Measurements from ENCODE around the gene EDEM2.
"Not testable (repeated sequence)": the region's sequence is repeated elsewhere in the genome, so short reads cannot be mapped to it uniquely, and the experiment has no call there.

Gene EDEM2

DNA sequence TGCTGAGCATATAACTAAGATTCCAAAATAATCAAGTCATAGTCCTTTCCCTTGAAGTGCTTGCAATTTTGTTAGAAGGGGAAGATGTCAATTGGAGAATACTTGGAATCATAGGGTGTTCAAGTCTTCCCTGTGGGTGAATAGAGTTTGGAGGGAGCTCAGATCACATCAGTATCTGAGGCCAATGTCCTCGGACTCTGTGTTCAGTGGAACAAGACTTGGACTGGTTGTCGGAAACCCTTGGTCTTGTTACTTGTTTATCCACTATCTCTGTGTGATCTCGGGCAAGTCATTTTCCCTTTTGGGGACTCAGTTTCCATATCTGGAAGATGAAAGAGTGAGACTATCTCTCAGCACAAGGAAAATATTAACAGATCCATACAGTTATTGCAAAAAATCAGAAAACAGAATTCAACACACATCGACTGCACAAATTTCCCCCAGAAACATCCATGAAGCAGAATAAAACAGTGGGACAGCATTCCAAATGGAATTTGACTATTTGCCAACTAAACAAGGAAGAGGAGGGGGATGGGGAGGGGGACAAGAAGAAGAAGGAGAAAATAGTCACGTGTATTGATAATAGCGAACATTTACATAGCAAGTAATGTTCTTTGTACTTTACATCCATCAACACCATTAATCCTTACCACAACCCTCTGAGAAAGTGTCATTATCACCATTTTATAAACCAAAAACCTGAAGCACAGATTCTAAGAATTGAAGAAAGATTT lies 3.9 kb upstream of the EDEM2 start:
- H3K27me3 Mint-ChIP-seq, result no peaks in the 10 kb centered on the region
- peaks cover 18% of the 10 kb centered on the region for H3K4me1 Mint-ChIP-seq
- no peak for ATAC-seq
- H3K4me3 Mint-ChIP-seq, result no peak overlapping the region
- no peak overlapping the region for H3K27ac Mint-ChIP-seq
- no peaks in the 10 kb centered on the region for H3K9me3 Mint-ChIP-seq
- no peaks in the 10 kb centered on the region for H3K36me3 Mint-ChIP-seq

GRCh38 chr20:35147575-35148071 lies 487 bp upstream of the EDEM2 start:
- not testable (repeated sequence) for H3K27me3 Mint-ChIP-seq, H3K9me3 Mint-ChIP-seq, H3K36me3 Mint-ChIP-seq
- peak; percentile 18 for ATAC-seq
- Mint-ChIP-seq H3K4me3 (peak overlapping the region; percentile 91), H3K27ac (peak overlapping the region; percentile 97), H3K4me1 (peaks cover 40% of the 10 kb centered on the region)

GRCh38 chr20:35146299-35146919 lies 727 bp downstream of the EDEM2 start:
- Mint-ChIP-seq H3K36me3 (peaks cover 19% of the 10 kb centered on the region), H3K4me3 (peak overlapping the region; percentile 91), H3K9me3 (no peaks in the 10 kb centered on the region), H3K27me3 (no peaks in the 10 kb centered on the region), H3K4me1 (peaks cover 45% of the 10 kb centered on the region), H3K27ac (peak overlapping the region; percentile 97)
- no peak for ATAC-seq

- no peak overlapping the region for H3K4me3 Mint-ChIP-seq
- H3K27ac Mint-ChIP-seq, result peak overlapping the region; percentile 67
- peaks cover 51% of the 10 kb centered on the region for H3K4me1 Mint-ChIP-seq
- H3K9me3 Mint-ChIP-seq, result no peaks in the 10 kb centered on the region
- peak; percentile 9 for ATAC-seq
- peaks cover 31% of the 10 kb centered on the region for H3K36me3 Mint-ChIP-seq
- H3K27me3 Mint-ChIP-seq, result no peaks in the 10 kb centered on the region
Observed at GRCh38 chr20:35145141-35145564, 2.0 kb downstream of the EDEM2 start.

- peak; percentile 84 for ATAC-seq
- H3K9me3 Mint-ChIP-seq, result no peaks in the 10 kb centered on the region
- H3K4me3 Mint-ChIP-seq, result peak overlapping the region; percentile 2
- peak overlapping the region; percentile 67 for H3K27ac Mint-ChIP-seq
- H3K36me3 Mint-ChIP-seq, result peaks cover 36% of the 10 kb centered on the region
- peaks cover 51% of the 10 kb centered on the region for H3K4me1 Mint-ChIP-seq
- H3K27me3 Mint-ChIP-seq, result no peaks in the 10 kb centered on the region
Observed at GRCh38 chr20:35144694-35145093, 2.4 kb downstream of the EDEM2 start.

- Mint-ChIP-seq H3K4me3 (no peak overlapping the region), H3K36me3 (peaks cover 70% of the 10 kb centered on the region), H3K4me1 (peaks cover 6% of the 10 kb centered on the region), H3K27me3 (no peaks in the 10 kb centered on the region), H3K27ac (no peak overlapping the region), H3K9me3 (no peaks in the 10 kb centered on the region)
- ATAC-seq, result no peak
Observed at GRCh38 chr20:35135867-35136586, 11.1 kb downstream of the EDEM2 start.

- H3K36me3 Mint-ChIP-seq, result peaks cover 63% of the 10 kb centered on the region
Observed at GRCh38 chr20:35134880-35135279, 12.3 kb downstream of the EDEM2 start.

DNA sequence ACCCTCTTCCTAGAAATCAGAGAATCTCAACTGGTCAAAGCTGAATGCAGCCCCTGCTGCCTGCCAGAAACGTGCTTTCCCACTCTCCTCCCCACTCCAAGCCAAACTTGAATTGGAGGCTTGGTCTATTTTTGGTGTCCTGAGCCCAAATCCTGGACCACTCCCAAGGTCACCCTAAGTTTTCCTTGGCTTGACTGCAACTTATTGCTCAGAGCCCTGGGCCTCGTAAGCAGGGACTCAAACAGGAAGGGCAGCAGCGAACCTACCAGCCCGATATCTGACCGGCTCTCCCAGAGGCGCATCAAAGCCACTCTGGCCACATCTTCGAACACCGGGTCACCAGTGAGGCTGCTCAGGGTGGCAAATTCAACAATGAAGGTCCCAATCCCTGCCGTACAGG lies 12.7 kb downstream of the EDEM2 start:
- ATAC-seq, result no peak
- no peaks in the 10 kb centered on the region for H3K9me3 Mint-ChIP-seq
- no peaks in the 10 kb centered on the region for H3K27me3 Mint-ChIP-seq
- no peak overlapping the region for H3K4me3 Mint-ChIP-seq
- H3K4me1 Mint-ChIP-seq, result no peaks in the 10 kb centered on the region
- no peak overlapping the region for H3K27ac Mint-ChIP-seq
- peaks cover 62% of the 10 kb centered on the region for H3K36me3 Mint-ChIP-seq

More at GRCh38 chr20:35134880-35135279, 12.3 kb downstream of the EDEM2 start:
- no peak overlapping the region for H3K27ac Mint-ChIP-seq
- H3K27me3 Mint-ChIP-seq, result no peaks in the 10 kb centered on the region
- H3K4me3 Mint-ChIP-seq, result no peak overlapping the region
- no peak for ATAC-seq
- no peaks in the 10 kb centered on the region for H3K4me1 Mint-ChIP-seq
- H3K9me3 Mint-ChIP-seq, result no peaks in the 10 kb centered on the region

DNA sequence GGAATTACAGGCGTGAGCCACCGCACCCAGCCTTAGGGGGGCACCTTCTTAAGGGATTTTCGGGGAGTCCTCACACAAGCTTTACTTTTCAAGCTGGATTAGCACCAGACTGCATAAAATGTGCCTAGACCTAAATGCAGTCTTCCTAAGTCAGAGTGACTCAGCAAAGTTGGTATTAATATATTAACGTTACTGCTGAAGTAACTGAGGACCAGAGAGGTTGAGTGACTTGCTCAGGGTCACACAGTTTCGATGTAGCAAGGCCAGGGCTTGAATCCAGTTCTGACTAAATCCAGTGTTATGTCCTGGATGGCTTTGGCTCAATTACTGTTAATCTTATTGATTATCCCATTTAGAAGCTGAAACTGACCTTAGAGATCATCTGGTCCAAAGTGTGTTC lies 13.4 kb downstream of the EDEM2 start:
- no peaks in the 10 kb centered on the region for H3K27me3 Mint-ChIP-seq
- H3K9me3 Mint-ChIP-seq, result no peaks in the 10 kb centered on the region
- no peaks in the 10 kb centered on the region for H3K4me1 Mint-ChIP-seq
- no peak overlapping the region for H3K4me3 Mint-ChIP-seq
- peaks cover 60% of the 10 kb centered on the region for H3K36me3 Mint-ChIP-seq
- no peak overlapping the region for H3K27ac Mint-ChIP-seq
- ATAC-seq, result no peak

DNA sequence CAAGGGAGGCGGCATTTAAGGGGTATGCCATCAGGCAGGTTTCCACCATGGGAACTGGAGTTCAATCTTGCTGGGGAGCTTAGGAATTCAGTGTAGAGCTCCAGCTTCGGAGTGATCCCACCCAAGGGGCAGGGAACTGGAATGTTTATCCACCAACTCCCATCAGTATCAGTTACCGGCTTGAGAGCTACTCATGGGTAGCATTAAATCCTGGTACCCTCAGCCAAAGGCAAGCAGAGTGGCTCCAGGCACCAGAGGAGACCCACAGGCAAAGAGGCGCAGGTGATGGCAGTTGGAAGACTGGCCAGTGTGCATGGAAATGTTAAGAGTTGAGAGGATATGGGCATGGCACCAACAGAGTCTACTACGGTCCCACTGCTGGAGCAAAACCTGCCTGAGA lies 14.1 kb downstream of the EDEM2 start:
- Mint-ChIP-seq H3K36me3 (peaks cover 54% of the 10 kb centered on the region), H3K4me1 (no peaks in the 10 kb centered on the region), H3K4me3 (no peak overlapping the region), H3K27ac (no peak overlapping the region), H3K9me3 (no peaks in the 10 kb centered on the region), H3K27me3 (no peaks in the 10 kb centered on the region)
- no peak for ATAC-seq

- H3K27ac Mint-ChIP-seq, result no peak overlapping the region
- H3K36me3 Mint-ChIP-seq, result peaks cover 49% of the 10 kb centered on the region
- H3K4me1 Mint-ChIP-seq, result no peaks in the 10 kb centered on the region
Observed at GRCh38 chr20:35131934-35132333, 15.2 kb downstream of the EDEM2 start.

DNA sequence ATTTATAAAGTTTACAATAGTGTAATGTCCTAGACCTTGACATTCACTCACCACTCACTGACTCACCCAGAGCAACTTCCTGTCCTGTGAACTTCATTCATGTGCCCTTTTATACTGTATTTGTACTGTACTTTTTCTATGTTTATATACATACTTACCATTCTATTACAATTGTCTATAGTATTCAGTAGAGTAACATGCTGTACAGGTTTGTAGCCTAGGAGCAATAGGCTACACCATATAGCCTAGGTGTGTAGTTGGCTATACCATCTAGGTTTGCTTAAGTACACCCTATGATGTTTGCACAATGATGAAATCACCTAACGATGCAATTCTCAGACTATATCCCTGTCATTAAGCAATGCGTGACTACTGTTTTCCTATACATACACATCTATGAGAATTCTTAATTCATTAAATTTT lies 17.5 kb downstream of the EDEM2 start:
- no peak for ATAC-seq
- Mint-ChIP-seq H3K4me1 (no peaks in the 10 kb centered on the region), H3K27ac (no peak overlapping the region), H3K9me3 (no peaks in the 10 kb centered on the region), H3K27me3 (no peaks in the 10 kb centered on the region), H3K36me3 (peaks cover 51% of the 10 kb centered on the region), H3K4me3 (no peak overlapping the region)

More at GRCh38 chr20:35131934-35132333, 15.2 kb downstream of the EDEM2 start:
- no peak overlapping the region for H3K4me3 Mint-ChIP-seq
- ATAC-seq, result no peak
- H3K9me3 Mint-ChIP-seq, result no peaks in the 10 kb centered on the region
- H3K27me3 Mint-ChIP-seq, result no peaks in the 10 kb centered on the region

GRCh38 chr20:35125753-35126152 lies 21.4 kb downstream of the EDEM2 start:
- Mint-ChIP-seq H3K27ac (no peak overlapping the region), H3K4me3 (no peak overlapping the region), H3K27me3 (no peaks in the 10 kb centered on the region), H3K9me3 (no peaks in the 10 kb centered on the region), H3K36me3 (peaks cover 48% of the 10 kb centered on the region), H3K4me1 (no peaks in the 10 kb centered on the region)
- ATAC-seq, result no peak

GRCh38 chr20:35122756-35123405 lies 24.3 kb downstream of the EDEM2 start:
- H3K27ac Mint-ChIP-seq, result no peak overlapping the region
- no peaks in the 10 kb centered on the region for H3K27me3 Mint-ChIP-seq
- peaks cover 67% of the 10 kb centered on the region for H3K36me3 Mint-ChIP-seq
- ATAC-seq, result no peak
- no peaks in the 10 kb centered on the region for H3K9me3 Mint-ChIP-seq
- H3K4me3 Mint-ChIP-seq, result no peak overlapping the region
- H3K4me1 Mint-ChIP-seq, result peaks cover 5% of the 10 kb centered on the region

DNA sequence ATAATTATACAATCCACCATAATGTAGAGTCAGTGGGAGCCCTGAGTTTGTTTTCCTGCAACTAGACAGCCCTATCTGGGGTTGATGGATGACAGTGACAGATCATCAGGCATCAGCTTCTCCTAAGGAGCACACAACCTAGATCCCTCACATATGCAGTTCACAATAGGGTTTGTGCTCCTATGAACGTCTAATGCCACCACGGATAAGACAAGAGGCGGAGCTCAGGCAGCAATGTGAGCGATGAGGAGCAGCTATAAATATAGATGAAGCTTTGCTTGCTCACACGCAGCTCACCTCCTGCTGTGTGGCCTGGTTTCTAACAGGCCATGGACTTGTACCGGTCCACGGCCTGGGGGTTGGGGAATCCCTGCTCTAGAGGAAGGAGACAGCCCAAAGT lies 25.9 kb downstream of the EDEM2 start:
- H3K36me3 Mint-ChIP-seq, result peaks cover 65% of the 10 kb centered on the region

More for the DNA sequence above, 25.9 kb downstream of the EDEM2 start:
- H3K27me3 Mint-ChIP-seq, result no peaks in the 10 kb centered on the region
- no peaks in the 10 kb centered on the region for H3K9me3 Mint-ChIP-seq
- no peak overlapping the region for H3K4me3 Mint-ChIP-seq
- ATAC-seq, result no peak
- H3K27ac Mint-ChIP-seq, result no peak overlapping the region
- peaks cover 5% of the 10 kb centered on the region for H3K4me1 Mint-ChIP-seq

Data from stimulated activated memory B cell treated with anti-CD40 and anti-IgM and Interleukin-4, amounts not matched to agents 10 μg/mL and 1 μg/mL and 100 μg/mL, for 72 hours (primary cell).